Karpas-422 (cell line): Measurements from ENCODE around the gene GNL3. TPM values are rescaled to one million over a fixed set of nuclear protein-coding genes. Genes with fewer than 3 reads are reported as not detected.

Experiments
- DNase-seq: peaks from one replicate; pipeline ENCODE4 v3.0.0-alpha.2; 2015
- H2AFZ ChIP-seq: fragments of 200-600 bp; sonication (generic); 2 replicates; pipeline ENCODE4 v1.6.1; 2014; ENCODE audit warnings: antibody characterized with exemption, low read length, mixed read lengths
- H3K27ac ChIP-seq: fragments of 200-600 bp; sonication (generic); 2 replicates; pipeline ENCODE4 v1.5.1; 2014; ENCODE audit warnings: mild to moderate bottlenecking, low read length, moderate library complexity
- H3K27me3 ChIP-seq: fragments of 200-600 bp; sonication (generic); 2 replicates; pipeline ENCODE4 v1.6.1; 2014; ENCODE audit warnings: low read length, mixed read lengths
- H3K36me3 ChIP-seq: fragments of 200-600 bp; sonication (generic); 2 replicates; pipeline ENCODE4 v1.6.1; 2014; ENCODE audit warnings: low read length, mixed read lengths; ENCODE audit not compliant: insufficient read depth
- H3K4me1 ChIP-seq: fragments of 200-600 bp; sonication (generic); 2 replicates; pipeline ENCODE4 v1.6.1; 2014; ENCODE audit warnings: mild to moderate bottlenecking, low read length, mixed read lengths
- H3K4me2 ChIP-seq: fragments of 200-600 bp; sonication (generic); 2 replicates; pipeline ENCODE4 v1.6.1; 2014; ENCODE audit warnings: low read length, low read depth, mild to moderate bottlenecking; ENCODE audit not compliant: poor library complexity, severe bottlenecking
- H3K4me3 ChIP-seq: fragments of 200-600 bp; sonication (generic); 2 replicates; pipeline ENCODE4 v1.5.1; 2014; ENCODE audit warnings: mild to moderate bottlenecking, antibody characterized with exemption, low read length, mixed read lengths
- H3K79me2 ChIP-seq: fragments of 200-600 bp; sonication (generic); 2 replicates; pipeline ENCODE4 v1.6.1; 2014; ENCODE audit warnings: mild to moderate bottlenecking, low read length, mixed read lengths
- H3K9ac ChIP-seq: fragments of 200-600 bp; sonication (generic); 2 replicates; pipeline ENCODE4 v1.6.0; 2014; ENCODE audit warnings: low read length
- H3K9me2 ChIP-seq: fragments of 200-600 bp; sonication (generic), shearing (Covaris generic); replicated peaks from 2 replicates; pipeline ENCODE4 v1.6.0; 2014; ENCODE audit warnings: mild to moderate bottlenecking, low read length, moderate library complexity; ENCODE audit not compliant: insufficient read depth
- H3K9me3 ChIP-seq: fragments of 300-700, 200-600 bp; sonication (generic); 2 replicates; pipeline ENCODE4 v1.6.1; 2014; ENCODE audit warnings: low read length, mixed read lengths
- H4K20me1 ChIP-seq: fragments of 200-600 bp; sonication (generic); 2 replicates; pipeline ENCODE4 v1.6.1; 2014; ENCODE audit warnings: mild to moderate bottlenecking, antibody characterized with exemption, low read length, low read depth; ENCODE audit not compliant: insufficient read depth
- total RNA-seq: library from RNA; depleted of rRNA; stranded (reverse); fragments of >200 nt; shearing (Covaris generic); gene quantifications from 2 replicates; pipeline ENCODE4 v1.2.3, GENCODE V29; 2014; ENCODE audit warnings: low replicate concordance

GNL3 gene
- total RNA-seq, 1 experiment from 2014 or later: 96.9 TPM

DNA sequence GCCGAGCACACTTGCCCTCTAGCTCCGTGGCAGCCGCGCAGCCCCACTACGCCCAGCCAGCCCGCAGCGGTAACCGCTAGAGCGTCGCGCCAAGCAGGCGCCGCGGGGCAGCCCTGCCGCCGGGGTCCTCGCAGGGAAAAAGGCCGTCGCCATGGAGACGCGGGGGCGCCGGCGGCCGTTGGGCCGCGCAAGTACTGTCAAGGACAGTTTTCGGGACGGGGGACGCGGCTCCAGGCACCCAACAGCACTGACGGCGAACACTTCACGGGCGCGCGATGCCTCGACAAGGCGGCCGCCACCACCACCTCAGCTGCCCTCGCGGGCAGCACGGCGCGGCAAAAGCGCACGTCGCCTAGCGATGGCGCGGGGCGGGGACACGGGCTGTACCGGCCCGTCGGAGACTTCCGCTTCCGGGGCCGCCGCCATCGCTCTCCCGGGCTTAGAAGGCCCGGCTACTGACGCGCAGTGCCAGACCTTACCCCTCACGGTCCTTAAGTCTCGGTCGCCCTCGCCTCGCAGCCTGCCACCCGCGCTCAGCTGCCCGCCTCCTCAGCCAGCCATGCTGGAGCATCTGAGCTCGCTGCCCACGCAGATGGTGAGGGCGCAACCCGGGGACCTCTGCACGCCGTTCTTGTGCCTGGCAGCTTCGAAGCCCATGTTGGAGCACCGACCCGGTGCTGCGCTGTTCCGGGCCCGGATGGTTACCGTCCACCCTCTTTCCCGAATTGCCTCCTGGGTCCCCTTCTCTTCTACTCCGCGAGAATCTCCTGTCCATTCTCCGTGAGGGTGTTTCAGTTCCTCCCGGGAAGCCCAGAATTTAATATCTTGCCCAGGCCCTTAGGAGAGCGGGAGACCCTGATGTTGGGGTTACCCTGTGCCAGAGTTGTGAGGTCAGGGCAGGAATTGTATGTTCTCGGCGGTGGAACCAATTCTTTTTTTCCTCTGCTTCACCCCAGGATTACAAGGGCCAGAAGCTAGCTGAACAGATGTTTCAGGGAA lies 20.2 kb downstream of the GNL3 start, which contains the start of the genes GLT8D1 and SPCS1:
Gene GLT8D1 (minus strand): TSS at position 104 of the 999 bp plus-strand sequence. CDS start 5,331 bp downstream, outside the sequence.
Gene SPCS1 (plus strand): TSS at position 419 of the 999 bp plus-strand sequence. CDS start 141 bp downstream, at position 560.
- Histone ChIP-seq H3K27ac (peak within 1 kb of the TSS; percentile 73), H3K36me3 (peaks cover 11% of the 10 kb centered on the region), H3K9me2 (no peaks in the 10 kb centered on the region), H2AFZ (peak within 1 kb of the TSS; percentile 69), H4K20me1 (peaks cover 6% of the 10 kb centered on the region; the same call in 1 of the 2 replicates), H3K79me2 (peaks cover 64% of the 10 kb centered on the region), H3K4me1 (peaks cover 35% of the 10 kb centered on the region), H3K4me2 (peak within 1 kb of the TSS; percentile 78), H3K9ac (peak within 1 kb of the TSS; percentile 96), H3K27me3 (no peaks in the 10 kb centered on the region), H3K4me3 (peak within 1 kb of the TSS; percentile 90), H3K9me3 (no peaks in the 10 kb centered on the region)
- DNase-seq: peak; percentile 95

DNA sequence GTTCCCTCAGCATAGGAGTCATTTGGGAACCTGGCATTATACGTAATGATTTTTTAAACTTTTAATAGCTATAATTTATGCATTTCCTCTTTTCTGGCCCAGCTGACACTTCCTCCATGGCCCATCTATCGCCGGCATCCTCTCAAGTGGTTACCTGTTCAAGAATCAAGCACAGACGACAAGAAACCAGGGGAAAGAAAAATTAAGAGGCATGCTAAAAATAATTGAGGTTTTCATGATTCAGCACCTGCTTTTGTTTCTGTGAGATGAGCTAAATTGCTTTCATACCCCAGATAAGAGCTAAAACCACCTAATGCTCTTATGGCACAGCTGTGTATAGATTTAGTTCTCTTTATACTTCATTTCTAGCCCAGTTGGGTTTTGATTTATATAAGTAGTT lies 21.8 kb downstream of the GNL3 start:
- no peak for DNase-seq
- H3K79me2 ChIP-seq: peaks cover 51% of the 10 kb centered on the region
- H3K27ac ChIP-seq: peak overlapping the region; percentile 73
- H3K4me2 ChIP-seq: peak overlapping the region; percentile 78
- peak overlapping the region; percentile 96 for H3K9ac ChIP-seq
- peaks cover 35% of the 10 kb centered on the region for H3K4me1 ChIP-seq
- H3K27me3 ChIP-seq: no peaks in the 10 kb centered on the region
- no peaks in the 10 kb centered on the region for H3K9me2 ChIP-seq
- H3K9me3 ChIP-seq: no peaks in the 10 kb centered on the region
- peaks cover 15% of the 10 kb centered on the region for H3K36me3 ChIP-seq
- peak overlapping the region; percentile 90 for H3K4me3 ChIP-seq
- peaks cover 6% of the 10 kb centered on the region; the same call in 1 of the 2 replicates for H4K20me1 ChIP-seq
- H2AFZ ChIP-seq: no peak overlapping the region

DNA sequence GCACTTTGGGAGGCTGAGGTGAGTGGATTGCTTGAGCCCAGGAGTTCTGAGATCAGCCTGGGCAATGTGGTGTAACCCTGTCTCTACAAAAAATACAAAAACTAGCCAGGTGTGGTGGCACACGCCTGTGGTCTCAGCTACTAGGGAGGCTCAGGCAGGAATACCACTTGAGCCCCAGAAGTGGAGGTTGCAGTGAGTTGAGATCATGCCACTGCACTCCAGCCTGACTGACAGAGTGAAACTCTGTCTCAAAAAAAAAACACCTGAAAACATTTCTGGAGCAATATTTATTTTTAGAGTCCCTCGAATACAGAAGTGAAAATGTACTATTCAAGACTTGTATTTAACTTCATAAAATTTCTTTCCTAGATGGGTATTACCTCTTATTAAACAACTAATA lies 24.7 kb downstream of the GNL3 start:
- H3K4me1 ChIP-seq: peaks cover 20% of the 10 kb centered on the region
- no peaks in the 10 kb centered on the region for H3K27me3 ChIP-seq
- H3K79me2 ChIP-seq: peaks cover 23% of the 10 kb centered on the region
- no peak overlapping the region for H3K27ac ChIP-seq
- no peak overlapping the region for H2AFZ ChIP-seq
- no peak overlapping the region for H3K4me3 ChIP-seq
- no peak for DNase-seq
- peaks cover 6% of the 10 kb centered on the region; the same call in 1 of the 2 replicates for H4K20me1 ChIP-seq
- H3K36me3 ChIP-seq: peaks cover 15% of the 10 kb centered on the region
- no peaks in the 10 kb centered on the region for H3K9me3 ChIP-seq
- no peak overlapping the region for H3K4me2 ChIP-seq
- H3K9ac ChIP-seq: no peak overlapping the region
- H3K9me2 ChIP-seq: no peaks in the 10 kb centered on the region

DNA sequence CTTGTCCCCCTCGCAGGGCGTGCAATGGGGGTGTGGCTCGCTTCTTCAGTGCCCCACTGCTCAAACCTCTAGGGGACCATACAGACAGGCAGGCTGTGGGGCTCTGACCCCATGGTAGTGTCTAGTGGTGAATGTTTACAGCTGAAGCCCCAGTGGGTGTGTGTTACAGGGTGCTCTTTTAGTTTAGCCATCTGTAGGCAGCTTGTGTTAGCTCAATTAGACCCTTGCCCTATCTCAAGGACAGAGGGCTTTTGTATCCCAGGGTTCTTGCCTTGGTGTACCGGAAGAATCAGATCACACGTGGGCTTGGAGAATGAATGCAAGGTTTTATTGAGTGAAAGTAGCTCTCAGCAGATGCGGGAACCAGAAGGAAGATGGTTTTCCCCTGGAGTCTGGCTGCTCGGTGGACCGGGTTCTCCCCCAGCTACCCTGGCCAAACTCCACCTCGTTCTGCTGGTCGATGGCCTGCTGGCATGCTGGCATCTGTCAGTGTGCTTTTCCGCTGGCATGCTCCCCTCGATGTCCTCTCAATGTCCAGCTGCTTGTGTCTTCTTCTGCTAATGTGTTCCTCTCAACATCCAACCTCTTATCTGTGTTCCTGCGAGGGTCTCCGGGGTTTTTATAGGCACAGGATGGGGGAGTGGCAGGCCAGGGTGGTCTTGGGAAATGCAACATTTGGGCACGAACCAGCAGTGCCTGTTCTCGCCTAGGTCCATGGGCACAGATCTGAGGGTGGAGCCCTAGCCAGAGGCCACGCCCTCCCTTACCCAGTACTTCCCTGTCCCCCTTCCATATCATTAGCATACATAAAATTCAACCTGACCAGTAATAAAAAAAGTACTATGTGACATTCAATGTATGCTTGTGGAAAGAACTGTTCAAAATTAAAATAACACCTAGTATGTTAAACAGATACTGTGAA lies 26.7 kb downstream of the GNL3 start:
- no peak for DNase-seq
- peaks cover 15% of the 10 kb centered on the region for H3K4me1 ChIP-seq
- no peak overlapping the region for H2AFZ ChIP-seq
- H3K9ac ChIP-seq: no peak overlapping the region
- no peaks in the 10 kb centered on the region for H4K20me1 ChIP-seq
- H3K4me3 ChIP-seq: no peak overlapping the region
- peaks cover 15% of the 10 kb centered on the region for H3K36me3 ChIP-seq
- no peak overlapping the region for H3K4me2 ChIP-seq
- no peak overlapping the region for H3K27ac ChIP-seq
- H3K9me2 ChIP-seq: no peaks in the 10 kb centered on the region
- H3K27me3 ChIP-seq: no peaks in the 10 kb centered on the region
- H3K9me3 ChIP-seq: no peaks in the 10 kb centered on the region
- H3K79me2 ChIP-seq: peaks cover 7% of the 10 kb centered on the region

DNA sequence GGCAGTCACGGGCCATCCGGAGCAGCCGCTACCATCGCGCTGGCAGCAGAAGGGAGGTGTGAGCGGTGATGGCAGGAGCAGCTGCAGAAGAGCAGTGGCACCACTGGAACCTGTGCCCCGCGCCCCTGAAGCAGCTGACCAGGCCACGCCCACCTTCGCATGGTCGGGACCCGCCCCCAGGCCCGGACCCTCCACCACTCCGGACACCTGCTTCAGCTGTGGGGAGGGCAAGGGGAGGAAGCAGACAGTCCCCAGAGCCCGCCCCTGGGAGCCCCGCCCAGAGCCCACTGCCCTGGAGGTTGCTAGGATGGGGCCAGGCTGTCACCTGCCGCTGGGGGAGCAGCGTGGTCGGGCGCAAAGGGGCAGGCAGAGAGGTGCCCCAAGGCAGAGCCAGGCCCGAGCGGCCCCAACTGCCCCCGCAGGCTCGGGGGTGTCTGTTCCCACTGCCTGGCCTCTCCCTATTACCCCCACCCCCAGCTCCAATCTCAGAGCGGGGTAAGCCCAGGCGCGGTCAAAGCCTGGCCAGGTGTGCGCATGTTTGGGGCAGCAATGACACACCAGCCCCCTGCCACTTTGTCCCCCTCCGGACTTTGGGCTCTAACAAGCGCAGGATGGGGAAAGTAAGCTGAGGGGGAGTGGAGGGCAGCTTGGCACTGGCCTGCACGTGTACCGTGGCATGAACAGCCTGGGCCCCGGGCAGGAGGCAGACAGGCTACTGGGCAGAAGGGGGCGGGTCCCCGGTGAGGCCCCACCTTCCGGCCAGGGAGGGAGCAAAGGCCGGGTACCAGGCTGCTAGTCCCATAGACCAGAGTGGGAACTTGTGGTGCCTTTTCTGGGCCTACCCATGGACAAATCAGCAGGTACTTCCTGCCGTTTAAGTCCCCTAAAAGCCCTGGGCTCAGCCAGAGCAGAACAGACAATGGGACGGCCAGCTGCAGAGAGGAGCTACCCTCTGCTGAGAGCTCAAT lies 28.8 kb downstream of the GNL3 start:
- H3K27me3 ChIP-seq: no peaks in the 10 kb centered on the region
- H3K9me2 ChIP-seq: no peaks in the 10 kb centered on the region
- H3K9ac ChIP-seq: no peak overlapping the region
- H3K4me2 ChIP-seq: no peak overlapping the region
- H3K27ac ChIP-seq: no peak overlapping the region
- H3K9me3 ChIP-seq: no peaks in the 10 kb centered on the region; the same call in 1 of the 2 replicates
- no peaks in the 10 kb centered on the region for H3K79me2 ChIP-seq
- H3K36me3 ChIP-seq: peaks cover 6% of the 10 kb centered on the region
- no peak overlapping the region for H2AFZ ChIP-seq
- H4K20me1 ChIP-seq: no peaks in the 10 kb centered on the region
- H3K4me3 ChIP-seq: no peak overlapping the region
- DNase-seq: no peak
- peaks cover 8% of the 10 kb centered on the region for H3K4me1 ChIP-seq

DNA sequence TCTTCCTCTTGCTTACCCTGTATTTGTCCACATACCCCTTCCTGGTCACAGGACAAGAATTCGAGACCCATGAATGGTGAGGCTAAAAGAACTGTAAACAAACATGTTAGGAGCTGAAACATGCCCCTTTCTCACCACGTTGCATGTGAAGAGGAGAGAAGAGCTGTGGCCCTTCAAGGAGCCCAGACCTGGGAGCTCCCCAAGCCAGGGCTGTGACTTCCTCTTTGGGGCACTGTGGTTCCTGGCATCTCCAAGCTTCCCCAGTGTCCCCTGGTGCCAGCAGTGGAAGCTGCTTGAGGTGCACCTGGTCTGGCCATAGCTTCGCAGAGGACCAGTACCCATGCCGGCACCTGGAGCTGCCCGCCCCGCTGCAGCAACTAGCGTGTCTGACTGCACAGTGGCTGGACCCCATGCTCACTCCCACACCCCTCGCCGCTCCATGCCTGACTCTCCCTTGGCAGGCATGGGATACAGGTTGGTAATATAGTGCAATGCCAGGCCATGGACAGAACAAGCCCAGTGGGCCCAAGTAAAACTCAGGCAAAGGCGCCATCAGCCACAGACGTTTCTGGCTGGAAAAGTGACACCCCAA lies 30.0 kb downstream of the GNL3 start:
- no peaks in the 10 kb centered on the region for H3K27me3 ChIP-seq
- no peak overlapping the region for H3K4me2 ChIP-seq
- peaks cover 1% of the 10 kb centered on the region for H3K4me1 ChIP-seq

DNA sequence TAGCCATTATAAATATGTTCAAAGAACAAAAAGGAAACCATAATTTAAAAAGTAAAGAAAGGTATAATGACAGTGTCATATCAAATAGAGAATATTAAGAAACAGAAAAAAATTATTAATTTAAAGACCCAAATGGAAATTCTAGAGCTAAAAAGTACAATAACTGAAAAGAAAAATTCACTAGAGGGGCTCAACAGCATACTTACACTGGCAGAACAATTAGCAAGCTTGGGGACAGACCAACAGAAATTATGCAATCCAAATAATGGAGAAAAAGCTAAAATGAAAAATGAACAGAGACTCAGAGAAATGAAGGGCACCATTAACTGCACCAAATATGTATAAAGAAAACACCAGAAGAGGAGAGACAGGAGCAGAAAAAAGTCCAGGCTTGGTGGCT lies 33.8 kb downstream of the GNL3 start:
- peak; percentile 48 for DNase-seq
- Histone ChIP-seq H3K4me1 (no peaks in the 10 kb centered on the region), H3K4me2 (no peak overlapping the region), H2AFZ (no peak overlapping the region), H3K9ac (no peak overlapping the region), H3K27ac (no peak overlapping the region), H3K9me2 (no peaks in the 10 kb centered on the region), H4K20me1 (no peaks in the 10 kb centered on the region), H3K36me3 (peaks cover 16% of the 10 kb centered on the region), H3K9me3 (peaks cover 3% of the 10 kb centered on the region), H3K27me3 (no peaks in the 10 kb centered on the region), H3K79me2 (no peaks in the 10 kb centered on the region), H3K4me3 (no peak overlapping the region)

More for the DNA sequence above, 30.0 kb downstream of the GNL3 start:
- Histone ChIP-seq H2AFZ (no peak overlapping the region), H3K9ac (no peak overlapping the region), H3K9me3 (peaks cover 1% of the 10 kb centered on the region), H3K36me3 (peaks cover 11% of the 10 kb centered on the region), H3K4me3 (no peak overlapping the region), H3K79me2 (no peaks in the 10 kb centered on the region), H4K20me1 (no peaks in the 10 kb centered on the region), H3K9me2 (no peaks in the 10 kb centered on the region), H3K27ac (no peak overlapping the region)
- DNase-seq: no peak
